GM18870 (cell line): ENCODE results near the gene HERC2.
A peak's percentile ranks its signal among the peaks of the same experiment; 100 is the strongest.
"Not testable (repeated sequence)": the region's sequence is repeated elsewhere in the genome, so short reads cannot be mapped to it uniquely, and the experiment has no call there.

Experiments used
- ATAC-seq: cut with Tn5 transposase; IDR thresholded peaks from one replicate; pipeline ENCODE4 v1.9.1; 2021; ENCODE audit warnings: moderate library complexity; ENCODE audit not compliant: unreplicated experiment

The HERC2 gene

DNA sequence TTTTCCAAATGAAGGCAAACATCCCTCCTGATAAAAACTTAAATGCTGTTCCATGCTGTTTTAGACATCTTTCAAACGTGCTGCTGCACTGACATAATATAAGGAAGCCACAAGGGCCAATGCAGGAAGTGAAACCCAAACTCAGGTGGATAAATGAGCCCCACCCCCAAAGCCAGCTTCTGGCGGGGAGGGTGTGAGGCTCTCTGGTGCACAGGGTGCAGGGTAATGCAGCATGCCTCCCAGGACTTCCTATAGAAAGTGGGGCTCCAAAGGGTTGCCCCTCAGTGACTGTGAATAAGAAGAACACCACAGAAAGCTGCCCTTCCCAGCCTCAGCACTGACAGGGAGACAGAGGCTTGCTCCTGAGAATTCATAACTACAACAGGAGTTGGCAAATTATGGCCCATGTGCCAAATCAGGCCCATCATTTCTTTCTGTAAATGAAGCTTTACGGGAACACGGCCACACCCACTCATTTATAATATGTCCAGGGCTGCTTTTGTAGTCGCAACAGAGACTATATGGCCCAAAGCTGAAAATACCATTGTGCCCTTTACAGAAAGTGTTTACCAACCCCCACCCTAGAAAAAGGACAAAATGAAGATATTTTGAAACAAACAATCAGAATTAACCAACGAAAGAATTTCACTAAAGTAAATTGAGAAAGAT is 185.6 kb downstream of the HERC2 start:
- peak; percentile 98 for ATAC-seq

DNA sequence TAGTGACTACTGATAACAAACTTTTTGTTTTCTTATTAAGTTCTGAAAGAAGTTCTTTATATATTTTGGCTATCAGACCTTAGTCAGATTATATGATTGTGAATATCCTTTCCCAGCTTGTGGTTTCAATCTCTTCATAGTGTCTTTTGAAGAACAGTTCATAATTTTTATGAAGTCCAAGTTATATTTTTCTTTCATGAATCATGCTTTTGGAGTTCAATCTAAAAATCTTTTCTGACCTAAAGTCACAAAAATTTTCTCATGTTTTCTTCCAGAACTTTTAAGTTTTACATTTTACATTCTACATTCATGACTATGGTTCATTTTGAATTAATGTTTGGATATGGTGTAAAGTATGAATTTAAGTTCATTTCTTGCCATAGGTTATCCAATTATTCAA is 188.7 kb downstream of the HERC2 start:
- no peak for ATAC-seq

GRCh38 chr15:28132524-28133275 is 189.3 kb downstream of the HERC2 start:
- no peak for ATAC-seq

- no peak for ATAC-seq
These were observed 190.0 kb downstream of the HERC2 start for GRCh38 chr15:28131946-28132345.

DNA sequence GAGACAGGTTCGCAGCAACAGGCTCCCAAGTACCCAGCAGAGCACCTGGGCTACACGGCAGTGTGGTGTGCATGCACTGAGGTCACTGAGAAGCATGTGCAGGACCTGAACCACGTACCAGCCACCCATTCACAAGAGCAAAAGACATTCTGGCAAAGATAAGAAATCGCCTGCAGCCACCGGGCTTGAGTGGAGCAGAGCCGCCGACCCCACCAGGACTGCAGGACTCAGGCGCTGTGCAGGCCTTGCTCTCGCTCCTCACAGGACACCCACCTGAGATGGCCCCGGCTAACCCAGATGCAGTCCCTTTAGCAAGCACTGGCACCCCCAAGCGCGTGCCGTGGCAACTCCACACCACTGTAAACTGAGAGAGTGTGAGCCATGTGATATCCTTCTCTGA is 190.6 kb downstream of the HERC2 start:
- ATAC-seq, result no peak

DNA sequence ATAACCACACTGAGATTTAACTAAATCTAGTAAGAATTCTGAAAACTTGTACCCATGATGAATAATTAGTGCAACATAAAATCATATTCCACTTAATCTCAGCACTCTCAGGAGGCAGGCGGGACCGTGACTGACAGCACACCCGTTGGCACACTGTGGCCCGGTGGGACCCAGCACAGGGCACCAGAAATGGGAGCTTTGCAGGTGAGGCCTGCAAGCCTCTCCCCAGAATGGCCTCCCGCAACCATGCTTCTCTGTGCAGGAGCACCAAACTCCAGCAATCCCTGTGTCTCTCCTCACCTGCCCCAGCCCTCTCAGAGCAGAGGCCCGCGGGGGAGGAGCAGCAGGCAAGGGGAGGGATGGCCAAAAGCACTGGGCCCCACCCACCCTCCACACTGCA is 191.3 kb downstream of the HERC2 start:
- no peak for ATAC-seq

- ATAC-seq, result no peak
These were observed 192.6 kb downstream of the HERC2 start for GRCh38 chr15:28129231-28129848.

DNA sequence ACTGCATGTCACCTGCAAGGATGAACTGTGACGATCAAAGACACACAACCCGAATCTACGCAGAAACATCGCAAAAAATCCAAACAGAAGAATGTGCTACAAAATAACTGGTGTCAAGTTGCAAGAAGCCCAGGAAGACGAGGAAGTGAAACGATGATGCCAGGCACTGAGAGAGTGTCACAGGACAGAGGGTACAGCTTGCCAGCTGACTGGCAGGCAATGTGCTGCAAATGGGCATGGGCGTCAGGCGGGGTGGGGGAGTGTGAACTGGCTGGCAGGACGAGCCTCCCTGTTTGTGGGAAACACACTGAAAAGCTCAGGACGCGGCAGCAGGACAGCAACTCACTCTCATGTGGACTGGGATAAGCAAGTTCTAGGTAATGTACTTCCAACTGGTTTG is 193.9 kb downstream of the HERC2 start:
- no peak for ATAC-seq

DNA sequence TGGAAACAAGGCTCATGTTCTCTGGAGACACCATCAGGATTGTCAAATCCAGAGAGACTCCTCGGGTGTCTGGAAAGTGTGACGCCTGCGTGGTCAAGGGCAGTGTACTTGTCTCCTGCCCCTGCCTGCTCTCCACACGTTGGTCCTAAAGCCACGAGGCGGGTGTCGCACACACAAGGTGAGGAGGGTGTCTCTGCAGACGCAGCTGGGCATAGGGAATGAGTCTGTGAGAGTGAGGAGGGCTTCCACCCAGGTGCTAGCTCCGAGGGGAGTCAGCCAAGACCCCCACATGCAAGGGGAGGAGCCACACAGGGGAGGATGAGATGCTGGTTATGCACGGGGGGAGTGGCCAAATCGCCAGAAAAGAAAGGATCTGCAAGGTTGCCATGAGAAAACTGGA is 194.9 kb downstream of the HERC2 start:
- ATAC-seq, result no peak

DNA sequence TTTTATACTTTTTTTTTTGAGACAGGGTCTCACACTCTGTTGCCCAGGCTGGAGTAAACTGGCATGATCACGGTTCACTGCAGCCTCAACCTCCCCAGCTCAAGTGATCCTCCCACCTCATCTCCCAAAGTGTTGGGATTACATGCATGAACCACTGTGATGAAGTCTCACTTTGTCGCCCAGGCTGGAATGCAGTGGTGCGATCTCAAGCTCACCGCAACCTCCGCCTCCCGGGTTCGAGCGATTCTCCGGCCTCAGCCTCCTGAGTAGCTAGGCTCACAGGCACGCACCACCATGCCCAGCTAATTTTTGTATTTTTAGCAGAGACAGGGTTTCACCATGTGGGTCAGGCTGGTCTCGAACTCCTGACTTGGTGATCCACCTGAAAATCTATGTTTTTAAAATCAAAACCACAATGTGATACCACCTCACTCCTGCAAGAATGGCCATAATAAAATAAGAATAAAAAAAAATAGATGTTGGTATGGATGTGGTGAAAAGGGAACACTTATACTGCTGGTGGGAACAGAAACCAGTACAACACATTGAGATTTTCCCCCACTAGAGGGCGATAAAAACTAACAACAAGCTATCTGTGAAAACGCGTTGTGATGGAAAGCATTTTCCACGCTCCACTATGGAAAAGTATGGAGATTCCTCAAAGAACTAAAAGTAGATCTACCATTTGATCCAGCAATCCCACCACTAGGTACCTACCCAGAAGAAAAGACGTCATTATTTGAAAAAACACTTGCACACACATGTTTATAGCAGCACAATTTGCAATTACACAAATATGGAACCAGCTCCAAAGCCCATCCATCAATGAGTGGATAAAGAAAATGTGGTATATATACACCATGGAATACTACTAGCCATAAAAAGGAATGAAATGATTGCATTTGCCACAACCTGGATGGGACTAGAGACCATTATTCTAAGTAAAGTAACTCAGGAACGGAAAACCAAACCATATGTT is 196.0 kb downstream of the HERC2 start:
- no peak for ATAC-seq

DNA sequence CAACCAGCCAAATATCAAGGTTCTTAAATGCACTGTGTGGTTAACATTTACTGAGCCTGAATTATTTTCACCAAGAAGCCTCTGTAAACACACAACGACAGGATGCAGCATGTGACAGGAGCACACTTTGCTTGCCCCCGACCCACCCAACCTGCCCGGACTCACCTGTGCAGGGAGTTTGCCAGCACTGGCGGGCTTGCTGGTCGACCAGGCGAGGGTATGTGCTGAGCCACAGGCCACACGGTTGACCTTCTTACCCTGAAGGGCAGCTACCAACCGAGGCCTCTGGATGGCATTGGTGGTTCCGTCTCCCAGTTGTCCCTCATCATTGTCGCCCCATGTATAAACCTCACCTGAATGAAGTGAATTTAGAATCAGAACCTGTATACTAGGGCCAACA is 197.1 kb downstream of the HERC2 start:
- ATAC-seq, result no peak

DNA sequence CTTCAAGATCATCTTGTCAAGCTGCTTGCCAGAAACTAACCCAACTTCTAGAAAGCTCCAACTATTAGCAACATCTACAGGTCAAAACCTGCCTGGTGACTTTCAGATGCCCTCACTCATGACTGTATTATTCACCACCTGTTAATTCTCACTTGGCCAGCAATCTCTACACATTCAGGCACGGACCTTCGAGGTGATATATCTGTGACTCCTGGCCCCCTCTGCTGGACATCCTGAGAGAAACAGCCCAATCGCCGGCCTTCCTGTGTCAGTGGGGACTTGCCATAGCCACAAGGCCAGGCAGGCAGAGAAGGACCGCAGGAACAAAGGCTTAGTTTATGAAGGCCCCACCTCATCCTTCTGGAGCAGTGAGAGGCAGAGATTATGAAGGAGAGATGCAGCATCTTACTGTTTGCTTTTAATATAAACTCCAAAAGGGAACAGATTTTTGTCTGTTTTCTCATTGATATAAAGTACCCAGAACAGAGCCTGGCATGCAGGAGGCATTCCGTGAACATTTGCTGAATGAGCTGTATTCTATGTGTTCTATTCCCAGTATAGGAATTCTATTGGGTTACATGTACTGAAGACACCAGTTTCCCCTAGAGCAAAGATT is 198.5 kb downstream of the HERC2 start:
- ATAC-seq, result no peak

GRCh38 chr15:28122038-28122949 is 199.7 kb downstream of the HERC2 start:
- no peak for ATAC-seq

DNA sequence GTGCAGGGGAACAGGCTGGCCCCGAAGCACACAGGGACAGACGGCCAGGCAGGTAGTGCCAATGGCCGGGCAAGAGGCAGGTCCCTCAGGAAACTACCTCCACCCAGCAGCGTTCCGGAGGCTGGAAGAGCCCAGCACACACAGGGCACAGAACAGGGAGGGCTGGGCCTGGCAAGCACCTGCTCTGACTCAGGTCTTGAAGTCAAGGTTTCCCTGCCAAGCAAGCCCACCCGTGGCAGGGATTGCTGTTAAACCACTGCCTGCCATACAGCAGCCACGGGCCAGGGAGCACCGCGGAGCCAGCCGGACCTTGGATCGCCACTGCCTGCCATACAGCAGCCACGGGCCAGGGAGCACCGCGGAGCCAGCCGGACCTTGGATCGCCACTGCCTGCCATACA is 200.4 kb downstream of the HERC2 start:
- not testable (repeated sequence) for ATAC-seq

DNA sequence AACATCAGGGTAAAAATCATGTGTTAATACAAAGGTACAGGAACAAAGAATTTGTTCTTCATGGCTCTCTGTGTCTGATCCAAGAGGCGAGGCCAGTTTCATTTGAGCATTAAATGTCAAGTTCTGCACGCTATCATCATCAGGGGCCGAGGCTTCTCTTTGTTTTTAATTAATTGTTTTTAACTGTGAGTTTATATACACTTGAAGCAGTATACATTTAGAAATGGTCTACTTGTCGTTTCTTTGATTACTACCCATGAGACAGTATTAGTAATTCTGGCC is 201.7 kb downstream of the HERC2 start:
- no peak for ATAC-seq

- no peak for ATAC-seq
These were observed 203.4 kb downstream of the HERC2 start for GRCh38 chr15:28118531-28118930.

GRCh38 chr15:28118083-28118482 is 203.9 kb downstream of the HERC2 start:
- ATAC-seq, result no peak

GRCh38 chr15:28117432-28117990 is 204.5 kb downstream of the HERC2 start:
- no peak for ATAC-seq
